GM23338 (cell line): Measurements from ENCODE around the gene NPTXR. TPM values are rescaled to one million over a fixed set of nuclear protein-coding genes. Genes with fewer than 3 reads are reported as not detected.

Experiments
- ATAC-seq: fragments of 200-7000 bp; cut with Tn5 transposase; 3 replicates; pipeline ENCODE4 v1.9.1; 2020
- DNase-seq: peaks from one replicate; pipeline ENCODE4 v3.0.0-alpha.2; 2015; ENCODE audit warnings: low spot score
- H2AFZ ChIP-seq: fragments of 200-600 bp; sonication (generic); 2 replicates; pipeline ENCODE4 v1.8.0; 2016; ENCODE audit warnings: antibody characterized with exemption, mild to moderate bottlenecking, moderate library complexity
- H3F3A ChIP-seq: fragments of 200-600 bp; sonication (generic); replicated peaks from 2 replicates; pipeline ENCODE4 v1.8.0; 2017; ENCODE audit warnings: antibody characterized with exemption, mixed run types, low read depth
- H3K27ac ChIP-seq: fragments of 200-600 bp; sonication (generic); 2 replicates; pipeline ENCODE4 v1.6.1; 2016; ENCODE audit warnings: low read depth
- H3K27me3 ChIP-seq: fragments of 200-600 bp; sonication (generic); 2 replicates; pipeline ENCODE4 v1.8.0; 2016; ENCODE audit warnings: mild to moderate bottlenecking, mixed run types, moderate library complexity; ENCODE audit not compliant: insufficient read depth
- H3K36me3 ChIP-seq: fragments of 200-600 bp; sonication (generic); 2 replicates; pipeline ENCODE4 v1.8.0; 2016; ENCODE audit warnings: mild to moderate bottlenecking; ENCODE audit not compliant: insufficient read depth
- H3K4me1 ChIP-seq: fragments of 200-600 bp; sonication (generic); 2 replicates; pipeline ENCODE4 v1.8.0; 2016; ENCODE audit warnings: mild to moderate bottlenecking, moderate library complexity; ENCODE audit not compliant: insufficient read depth
- H3K4me2 ChIP-seq: fragments of 200-600 bp; sonication (generic); 2 replicates; pipeline ENCODE4 v1.7.1; 2017; ENCODE audit warnings: mixed run types
- H3K4me3 ChIP-seq: fragments of 200-600 bp; sonication (generic); 2 replicates; pipeline ENCODE4 v1.6.1; 2016; ENCODE audit warnings: mixed run types
- H3K79me2 ChIP-seq: fragments of 200-600 bp; sonication (generic); replicated peaks from 2 replicates; pipeline ENCODE4 v1.8.0; 2017; ENCODE audit warnings: mild to moderate bottlenecking; ENCODE audit not compliant: insufficient read depth
- H3K9me2 ChIP-seq: fragments of 200-600 bp; sonication (generic); 2 replicates; pipeline ENCODE4 v1.8.0; 2017; ENCODE audit not compliant: insufficient read depth
- H4K20me1 ChIP-seq: fragments of 200-600 bp; sonication (generic); replicated peaks from 2 replicates; pipeline ENCODE4 v1.8.0; 2017; ENCODE audit warnings: mild to moderate bottlenecking; ENCODE audit not compliant: insufficient read depth
- H3K27ac Mint-ChIP-seq: 2 replicates; pipeline ENCODE4 v1.8.0; 2020; ENCODE audit warnings: inconsistent platforms, mild to moderate bottlenecking, moderate library complexity, mixed read lengths
- H3K27me3 Mint-ChIP-seq: 3 replicates; pipeline ENCODE4 v1.8.0; 2022; ENCODE audit warnings: low read depth, mild to moderate bottlenecking, moderate library complexity, mixed read lengths, inconsistent platforms; ENCODE audit not compliant: insufficient read depth, poor library complexity
- H3K36me3 Mint-ChIP-seq: 3 replicates; pipeline ENCODE4 v1.8.0; 2021; ENCODE audit warnings: low read depth, mild to moderate bottlenecking, inconsistent platforms, moderate library complexity, mixed read lengths
- H3K4me1 Mint-ChIP-seq: 3 replicates; pipeline ENCODE4 v1.8.0; 2020; ENCODE audit warnings: mild to moderate bottlenecking, inconsistent platforms, mixed read lengths
- H3K4me3 Mint-ChIP-seq: 3 replicates; pipeline ENCODE4 v1.8.0; 2021; ENCODE audit warnings: moderate library complexity, mild to moderate bottlenecking, inconsistent platforms, mixed read lengths
- H3K9me3 Mint-ChIP-seq: 3 replicates; pipeline ENCODE4 v1.8.0; 2020; ENCODE audit warnings: moderate library complexity, mild to moderate bottlenecking, inconsistent platforms, mixed read lengths
- CREB1 ChIP-seq: fragments of 250-450 bp; sonication (Bioruptor Pico); IDR thresholded peaks from 2 replicates; pipeline ENCODE4 v1.5.0; 2020; ENCODE audit warnings: low read depth, mild to moderate bottlenecking, moderate library complexity
- CTCF ChIP-seq, 2 experiments: fragments of 200-600 bp in 1 of 2; sonication (generic) in 1 of 2; conservative IDR thresholded peaks; 2 replicates each; pipeline versions ENCODE4 v1.5.1 to v1.6.1; 2016 to 2017; ENCODE audit warnings: antibody characterized with exemption in 2 of 2, low read depth in 2 of 2, mild to moderate bottlenecking in 2 of 2, moderate library complexity in 1 of 2
- ETS1 ChIP-seq: IDR thresholded peaks from 2 replicates; pipeline ENCODE4 v1.6.1; 2016; ENCODE audit warnings: antibody characterized with exemption
- EZH2 ChIP-seq: fragments of 200-600 bp; sonication (generic); IDR thresholded peaks from one replicate; pipeline ENCODE4 v1.8.0; 2017; ENCODE audit warnings: antibody characterized with exemption, mild to moderate bottlenecking, low read depth; ENCODE audit not compliant: unreplicated experiment
- EZH2phosphoT487 ChIP-seq: fragments of 200-600 bp; sonication (generic); IDR thresholded peaks from one replicate; pipeline ENCODE4 v1.8.1; 2018; ENCODE audit warnings: antibody characterized with exemption; ENCODE audit not compliant: unreplicated experiment
- JUNB ChIP-seq: IDR thresholded peaks from one replicate; pipeline ENCODE4 v1.6.1; 2016; ENCODE audit warnings: antibody characterized with exemption; ENCODE audit not compliant: unreplicated experiment
- NANOG ChIP-seq: IDR thresholded peaks from 2 replicates; pipeline ENCODE4 v1.6.1; 2016; ENCODE audit warnings: antibody characterized with exemption, borderline replicate concordance
- POLR2AphosphoS5 ChIP-seq: IDR thresholded peaks from 2 replicates; pipeline ENCODE4 v1.6.1; 2016; ENCODE audit warnings: antibody characterized with exemption, low read depth
- REST ChIP-seq: IDR thresholded peaks from one replicate; pipeline ENCODE4 v1.6.1; 2018; ENCODE audit warnings: antibody characterized with exemption; ENCODE audit not compliant: unreplicated experiment
- STAT1 ChIP-seq: IDR thresholded peaks from one replicate; pipeline ENCODE4 v1.6.1; 2016; ENCODE audit warnings: antibody characterized with exemption; ENCODE audit not compliant: unreplicated experiment
- ZNF114 ChIP-seq: fragments of 250-450 bp; sonication (Bioruptor Pico); IDR thresholded peaks from 2 replicates; pipeline ENCODE4 v1.5.0; 2020; ENCODE audit warnings: mild to moderate bottlenecking, moderate library complexity
- ZNF331 ChIP-seq: fragments of 250-450 bp; sonication (Bioruptor Pico); IDR thresholded peaks from 2 replicates; pipeline ENCODE4 v1.5.0; 2020; ENCODE audit warnings: low read depth, mild to moderate bottlenecking, moderate library complexity
- ZNF462 ChIP-seq: fragments of 250-450 bp; sonication (Bioruptor Pico); IDR thresholded peaks from 2 replicates; pipeline ENCODE4 v1.5.0; 2020; ENCODE audit warnings: mild to moderate bottlenecking, moderate library complexity
- polyA plus RNA-seq: library from polyadenylated mRNA; unstranded; fragments of >200 nt; fragmentation: Nextera tagmentation; extraction: Ambion mirVana; gene quantifications from 2 replicates; pipeline ENCODE4 v1.2.1, GENCODE V29; 2016
- total RNA-seq: library from RNA; depleted of rRNA; stranded (reverse); fragments of >200 nt; shearing (Covaris generic); gene quantifications from 2 replicates; pipeline ENCODE4 v1.2.3, GENCODE V29; 2014

Gene NPTXR
- total and polyA plus RNA-seq, 2 experiments from 2014 or later: 0.89 to 13.4 TPM

- H3K27me3 Mint-ChIP-seq: peaks cover 37% of the 10 kb centered on the region
- Histone ChIP-seq H3K4me2 (no peak overlapping the region), H3K27ac (no peak overlapping the region), H3K9me2 (no peaks in the 10 kb centered on the region), H3K79me2 (no peaks in the 10 kb centered on the region), H3F3A (no peaks in the 10 kb centered on the region), H3K4me3 (no peak overlapping the region), H3K36me3 (no peaks in the 10 kb centered on the region), H3K4me1 (peaks cover 19% of the 10 kb centered on the region), H4K20me1 (peaks cover 4% of the 10 kb centered on the region; the same call in 1 of the 2 replicates), H3K27me3 (peaks cover 18% of the 10 kb centered on the region), H2AFZ (no peak overlapping the region)
- H3K4me1 Mint-ChIP-seq: peaks cover 34% of the 10 kb centered on the region
- H3K27ac Mint-ChIP-seq: no peak overlapping the region
- H3K9me3 Mint-ChIP-seq: no peaks in the 10 kb centered on the region; the same call in 2 of the 3 replicates
- no peak for DNase-seq
- H3K4me3 Mint-ChIP-seq: no peak overlapping the region
- no peak for ATAC-seq
- no peaks in the 10 kb centered on the region; the same call in 2 of the 3 replicates for H3K36me3 Mint-ChIP-seq
- no peak for TF ChIP-seq EZH2
- no peak for TF ChIP-seq ZNF114 (CRISPR knock-in tag)
- TF ChIP-seq STAT1: no peak
- TF ChIP-seq ETS1: no peak
- no peak for TF ChIP-seq EZH2phosphoT487
- TF ChIP-seq ZNF331: no peak
- no peak for TF ChIP-seq REST
- no peak for TF ChIP-seq CREB1 (CRISPR knock-in tag)
- no peak for TF ChIP-seq ZNF462 (CRISPR knock-in tag)
- TF ChIP-seq POLR2AphosphoS5: no peak
- TF ChIP-seq JUNB: no peak
- no peak for TF ChIP-seq CTCF (conservative IDR thresholded peaks at IDR 0.05; ENCODE audit: low read depth in 2 of 2)
- no peak for TF ChIP-seq NANOG
Measured at GRCh38 chr22:38837414-38837928, 6.4 kb downstream of the NPTXR start.
